Trophoblast cell (in vitro differentiated cells and primary cell): ENCODE results near the gene AMBRA1.
A peak's percentile ranks its signal among the peaks of the same experiment; 100 is the strongest.

Source experiments
- DNase-seq, 2 donors: peaks; one replicate each; pipeline ENCODE4 v3.0.0-alpha.2; 2016
- H2AFZ ChIP-seq: 2 replicates; pipeline ENCODE4 v1.6.1; 2013; ENCODE audit warnings: low read length, moderate library complexity, mild to moderate bottlenecking; ENCODE audit not compliant: insufficient read depth, poor library complexity
- H2AK5ac ChIP-seq: 2 replicates; pipeline ENCODE4 v1.6.1; 2013; ENCODE audit warnings: mild to moderate bottlenecking, low read length
- H2BK120ac ChIP-seq: 2 replicates; pipeline ENCODE4 v1.6.1; 2013; ENCODE audit warnings: low read length, mild to moderate bottlenecking, moderate library complexity; ENCODE audit not compliant: insufficient read depth, poor library complexity
- H2BK12ac ChIP-seq: 2 replicates; pipeline ENCODE4 v1.6.1; 2013; ENCODE audit warnings: mild to moderate bottlenecking, low read length, moderate library complexity
- H2BK5ac ChIP-seq: 2 replicates; pipeline ENCODE4 v1.6.1; 2013; ENCODE audit warnings: low read length, low read depth, moderate library complexity, mild to moderate bottlenecking; ENCODE audit not compliant: poor library complexity
- H3K14ac ChIP-seq: 2 replicates; pipeline ENCODE4 v1.6.1; 2013; ENCODE audit warnings: mild to moderate bottlenecking, low read length
- H3K18ac ChIP-seq: 2 replicates; pipeline ENCODE4 v1.6.1; 2013; ENCODE audit warnings: mild to moderate bottlenecking, low read length
- H3K23ac ChIP-seq: 2 replicates; pipeline ENCODE4 v1.6.1; 2013; ENCODE audit warnings: low read length
- H3K27ac ChIP-seq: 2 replicates; pipeline ENCODE4 v1.5.1; 2013; ENCODE audit warnings: low read depth, mild to moderate bottlenecking, inconsistent platforms, low read length, moderate library complexity
- H3K27me3 ChIP-seq: 2 replicates; pipeline ENCODE4 v1.6.1; 2013; ENCODE audit warnings: inconsistent platforms, mild to moderate bottlenecking, low read length, moderate library complexity; ENCODE audit not compliant: insufficient read depth
- H3K36me3 ChIP-seq, 2 experiments: 1 replicate in 1 of 2; 2 replicates in 1 of 2; pipeline ENCODE4 v1.6.1; 2013; ENCODE audit warnings: low read length in 2 of 2, mild to moderate bottlenecking in 2 of 2, moderate library complexity in 1 of 2; ENCODE audit not compliant: insufficient read depth in 2 of 2, control insufficient read depth in 1 of 2
- H3K4ac ChIP-seq: 2 replicates; pipeline ENCODE4 v1.6.1; 2013; ENCODE audit warnings: low read depth, mild to moderate bottlenecking, low read length, moderate library complexity
- H3K4me1 ChIP-seq, 2 experiments: 1 replicate in 1 of 2; 2 replicates in 1 of 2; pipeline ENCODE4 v1.6.1; 2013; ENCODE audit warnings: low read length in 2 of 2, mild to moderate bottlenecking in 2 of 2, moderate library complexity in 1 of 2; ENCODE audit not compliant: insufficient read depth in 2 of 2, control insufficient read depth in 1 of 2
- H3K4me2 ChIP-seq: 2 replicates; pipeline ENCODE4 v1.6.1; 2013; ENCODE audit warnings: inconsistent platforms, mild to moderate bottlenecking, low read length, moderate library complexity
- H3K4me3 ChIP-seq: 2 replicates; pipeline ENCODE4 v1.5.1; 2013; ENCODE audit warnings: mild to moderate bottlenecking, low read depth, low read length, inconsistent platforms
- H3K79me1 ChIP-seq: one replicate; pipeline ENCODE4 v1.6.1; 2013; ENCODE audit warnings: low read length
- H3K79me2 ChIP-seq: 2 replicates; pipeline ENCODE4 v1.6.1; 2013; ENCODE audit warnings: low read length, mild to moderate bottlenecking; ENCODE audit not compliant: control insufficient read depth, insufficient read depth, poor library complexity
- H3K9ac ChIP-seq: 2 replicates; pipeline ENCODE4 v1.6.1; 2013; ENCODE audit warnings: mild to moderate bottlenecking, low read length
- H3K9me3 ChIP-seq: 2 replicates; pipeline ENCODE4 v1.6.1; 2013; ENCODE audit warnings: low read depth, mild to moderate bottlenecking, control low read depth, inconsistent platforms, low read length; ENCODE audit not compliant: insufficient read depth
- H4K12ac ChIP-seq: 2 replicates; pipeline ENCODE4 v1.6.1; 2013; ENCODE audit warnings: low read depth, mild to moderate bottlenecking, low read length, moderate library complexity
- H4K8ac ChIP-seq: 2 replicates; pipeline ENCODE4 v1.6.1; 2013; ENCODE audit warnings: low read depth, mild to moderate bottlenecking, low read length, moderate library complexity
- H4K91ac ChIP-seq: one replicate; pipeline ENCODE4 v1.6.1; 2013; ENCODE audit warnings: low read depth, mild to moderate bottlenecking, low read length, moderate library complexity
- WGBS: extraction: QIAGEN DNeasy Blood & Tissue Kit; methylation state at CpG from one replicate; pipeline ENCODE4 v1.1.7; 2013; ENCODE audit warnings: missing lambda C conversion rate; ENCODE audit not compliant: insufficient read length, insufficient coverage; ENCODE audit errors: extremely low coverage; 5-methylcytosine and 5-hydroxymethylcytosine counted together

Gene AMBRA1

DNA sequence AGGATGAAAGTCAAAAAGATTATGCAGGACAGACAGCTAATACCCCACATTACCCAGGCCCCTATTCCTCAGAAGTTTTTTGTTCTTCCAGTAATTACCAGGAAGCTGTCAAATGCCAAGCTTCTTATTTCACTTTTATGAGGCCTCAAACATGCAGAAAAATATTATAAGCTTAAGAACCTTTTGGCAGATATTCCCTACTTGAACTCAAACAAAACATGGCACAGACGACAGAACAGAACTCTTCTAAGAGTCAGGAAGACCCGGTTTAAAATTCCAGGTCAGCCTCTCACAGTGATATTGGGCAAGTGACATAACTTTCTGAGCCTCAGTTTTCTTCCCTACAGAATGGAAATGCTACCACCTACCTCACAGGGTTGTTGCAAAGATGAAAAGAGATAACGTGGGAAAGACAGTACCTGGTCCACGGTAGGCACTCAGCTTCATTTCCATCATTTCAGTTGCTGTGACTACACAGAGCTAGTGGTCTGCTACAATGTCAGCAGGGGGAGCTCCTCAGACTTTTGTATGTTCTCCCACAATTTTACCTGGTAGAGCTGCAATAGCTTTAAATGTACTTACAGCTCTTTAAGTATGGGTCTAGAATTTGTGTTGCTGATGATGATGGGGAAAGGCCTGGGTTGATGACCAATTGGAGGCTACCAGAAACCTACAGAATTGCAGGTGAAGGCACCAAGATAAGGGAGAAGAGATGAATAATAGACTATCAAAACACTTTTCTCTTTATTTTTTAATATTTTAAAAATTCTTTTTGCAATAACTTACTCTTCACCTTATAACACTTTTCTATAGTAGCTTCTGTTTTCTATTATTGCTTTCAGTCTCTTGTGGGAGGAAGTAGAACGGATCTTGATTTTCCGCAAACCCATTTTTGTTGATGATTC is 103.9 kb downstream of the AMBRA1 start:
- no peaks in the 10 kb centered on the region for H3K9me3 ChIP-seq
- no peak overlapping the region for H3K9ac ChIP-seq
- no peak overlapping the region for H2BK5ac ChIP-seq
- no peak overlapping the region for H3K14ac ChIP-seq
- no peak overlapping the region for H3K4ac ChIP-seq
- no peak overlapping the region for H2BK12ac ChIP-seq
- H3K27me3 ChIP-seq: no peaks in the 10 kb centered on the region
- no peak overlapping the region for H3K18ac ChIP-seq
- no peak overlapping the region for H2AFZ ChIP-seq
- H3K4me2 ChIP-seq: no peak overlapping the region
- no peak overlapping the region for H3K27ac ChIP-seq
- H3K36me3 ChIP-seq: peaks cover 2 to 8% of the 10 kb centered on the region in 2 experiments
- peak; percentile 16 to 65 for DNase-seq
- H2AK5ac ChIP-seq: no peak overlapping the region
- no peak overlapping the region for H4K91ac ChIP-seq
- H3K4me1 ChIP-seq: no peaks in the 10 kb centered on the region
- H4K12ac ChIP-seq: no peak overlapping the region
- H3K79me2 ChIP-seq: no peaks in the 10 kb centered on the region
- no CpG with 5 or more reads among the region's 6 CpGs for WGBS
- no peaks in the 10 kb centered on the region for H3K79me1 ChIP-seq
- H2BK120ac ChIP-seq: no peak overlapping the region
- no peak overlapping the region for H3K4me3 ChIP-seq
- no peak overlapping the region for H3K23ac ChIP-seq
- H4K8ac ChIP-seq: no peak overlapping the region

GRCh38 chr11:46485856-46486443 is 107.9 kb downstream of the AMBRA1 start:
- DNase-seq: no peak
- Histone ChIP-seq H3K4me1 (no peaks in the 10 kb centered on the region), H4K12ac (no peak overlapping the region), H3K4me2 (no peak overlapping the region), H2BK5ac (no peak overlapping the region), H2AK5ac (no peak overlapping the region), H4K8ac (no peak overlapping the region), H3K4ac (no peak overlapping the region), H3K27ac (no peak overlapping the region), H3K23ac (no peak overlapping the region), H2BK12ac (no peak overlapping the region), H3K18ac (no peak overlapping the region), H3K9ac (no peak overlapping the region), H4K91ac (no peak overlapping the region), H2AFZ (no peak overlapping the region), H3K79me1 (no peaks in the 10 kb centered on the region), H2BK120ac (no peak overlapping the region), H3K27me3 (no peaks in the 10 kb centered on the region), H3K79me2 (no peaks in the 10 kb centered on the region), H3K4me3 (no peak overlapping the region), H3K36me3 (no peaks in the 10 kb centered on the region), H3K9me3 (no peaks in the 10 kb centered on the region), H3K14ac (no peak overlapping the region)
- WGBS: no CpG with 5 or more reads among the region's 4 CpGs

- no peak overlapping the region for H4K12ac ChIP-seq
- H3K9ac ChIP-seq: no peak overlapping the region
- no peaks in the 10 kb centered on the region for H3K79me2 ChIP-seq
- no peak overlapping the region for H3K18ac ChIP-seq
- H3K27ac ChIP-seq: no peak overlapping the region
- no peak overlapping the region for H3K23ac ChIP-seq
- H3K36me3 ChIP-seq: no peaks in the 10 kb centered on the region
- no peak overlapping the region for H2BK120ac ChIP-seq
- no peak overlapping the region for H3K14ac ChIP-seq
- H3K4ac ChIP-seq: no peak overlapping the region
- no peak overlapping the region for H2BK12ac ChIP-seq
- H3K27me3 ChIP-seq: no peaks in the 10 kb centered on the region
- H3K9me3 ChIP-seq: no peaks in the 10 kb centered on the region
- H3K4me2 ChIP-seq: no peak overlapping the region
- no peak overlapping the region for H2AFZ ChIP-seq
- DNase-seq: no peak
- H2AK5ac ChIP-seq: no peak overlapping the region
- no peak overlapping the region for H2BK5ac ChIP-seq
- H3K4me3 ChIP-seq: no peak overlapping the region
- H4K8ac ChIP-seq: no peak overlapping the region
- no peaks in the 10 kb centered on the region for H3K79me1 ChIP-seq
- no peaks in the 10 kb centered on the region for H3K4me1 ChIP-seq
- H4K91ac ChIP-seq: no peak overlapping the region
These were observed 109.7 kb downstream of the AMBRA1 start for GRCh38 chr11:46484101-46484500.

DNA sequence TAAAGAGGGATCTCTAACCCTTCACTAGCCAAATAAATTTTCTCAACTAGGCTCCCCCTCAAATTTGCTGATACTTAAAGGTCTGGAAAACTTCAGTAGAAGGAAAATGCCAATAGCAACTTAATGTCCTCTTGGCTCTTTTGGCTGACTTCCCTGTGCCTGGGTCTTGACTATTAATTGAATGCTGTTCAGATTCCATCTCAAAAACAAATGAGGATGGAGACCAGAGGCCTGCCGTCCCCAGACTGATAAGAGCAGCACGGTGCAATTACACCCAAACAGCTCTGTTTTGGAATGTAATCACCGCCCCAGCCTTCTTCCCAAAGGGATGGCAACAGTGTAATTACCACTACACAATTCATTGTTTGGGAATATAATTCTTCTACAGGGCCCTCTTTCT is 112.9 kb downstream of the AMBRA1 start:
- Histone ChIP-seq H3K9ac (no peak overlapping the region), H3K4me2 (no peak overlapping the region), H4K91ac (no peak overlapping the region), H3K23ac (no peak overlapping the region), H3K4ac (no peak overlapping the region), H3K9me3 (no peaks in the 10 kb centered on the region), H4K8ac (no peak overlapping the region), H3K4me1 (no peaks in the 10 kb centered on the region), H3K18ac (no peak overlapping the region), H3K4me3 (no peak overlapping the region), H2AFZ (no peak overlapping the region), H2BK5ac (no peak overlapping the region), H3K36me3 (no peaks in the 10 kb centered on the region), H3K27ac (no peak overlapping the region), H4K12ac (no peak overlapping the region), H2BK12ac (no peak overlapping the region), H3K79me2 (no peaks in the 10 kb centered on the region), H2BK120ac (no peak overlapping the region), H2AK5ac (no peak overlapping the region), H3K27me3 (no peaks in the 10 kb centered on the region), H3K14ac (no peak overlapping the region), H3K79me1 (no peaks in the 10 kb centered on the region)
- WGBS: no CpG with 5 or more reads among the region's 3 CpGs
- no peak for DNase-seq
